Activated T-cell treated with anti-CD3 and anti-CD28 coated beads for 4 hours (primary cell): ENCODE results near the gene IFNA17.
"Not testable (repeated sequence)": the region's sequence is repeated elsewhere in the genome, so short reads cannot be mapped to it uniquely, and the experiment has no call there.

Experiments
- DNase-seq: peaks from one replicate; pipeline ENCODE4 v3.0.0-alpha.2; 2020

Gene IFNA17

DNA sequence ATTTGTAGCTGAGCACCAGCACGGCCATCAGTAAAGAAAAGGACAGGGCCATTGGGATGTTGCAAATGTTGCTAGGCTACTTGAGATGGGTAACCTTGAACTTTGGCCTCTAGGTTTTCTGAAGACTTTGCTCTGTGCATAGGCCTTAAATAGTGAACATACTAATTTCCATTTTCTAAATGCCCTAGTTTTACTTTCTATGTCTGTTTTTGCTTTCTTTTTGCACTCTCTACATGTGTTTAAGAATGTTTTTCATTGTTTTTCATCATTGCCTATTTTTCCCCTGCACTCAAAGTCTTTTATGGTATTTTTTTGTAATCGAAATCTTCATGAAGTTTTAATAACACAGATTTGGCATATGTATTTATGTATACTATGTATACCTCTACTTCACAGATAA is at the start of gene IFNA17:
TSS of gene IFNA17 (minus strand) at position 101 of the 400 bp plus-strand sequence. CDS start at position 52, 49 bp downstream.
- DNase-seq = no peak

DNA sequence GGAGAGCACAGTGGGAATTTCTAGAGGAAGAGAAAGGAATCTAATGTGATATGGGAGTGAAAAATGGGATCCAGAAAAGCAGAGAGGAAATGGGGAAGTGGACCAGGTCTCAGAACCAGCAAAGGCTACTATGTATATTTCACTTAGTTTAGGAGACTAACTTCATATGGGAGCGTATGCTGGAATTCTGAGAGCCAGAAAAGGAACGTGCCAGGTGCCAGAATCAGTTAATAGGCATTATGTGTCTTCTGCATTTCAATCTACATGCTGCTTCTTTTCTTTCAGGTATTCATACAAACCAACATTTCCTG is 40.3 kb upstream of the IFNA17 start:
- DNase-seq = no peak

DNA sequence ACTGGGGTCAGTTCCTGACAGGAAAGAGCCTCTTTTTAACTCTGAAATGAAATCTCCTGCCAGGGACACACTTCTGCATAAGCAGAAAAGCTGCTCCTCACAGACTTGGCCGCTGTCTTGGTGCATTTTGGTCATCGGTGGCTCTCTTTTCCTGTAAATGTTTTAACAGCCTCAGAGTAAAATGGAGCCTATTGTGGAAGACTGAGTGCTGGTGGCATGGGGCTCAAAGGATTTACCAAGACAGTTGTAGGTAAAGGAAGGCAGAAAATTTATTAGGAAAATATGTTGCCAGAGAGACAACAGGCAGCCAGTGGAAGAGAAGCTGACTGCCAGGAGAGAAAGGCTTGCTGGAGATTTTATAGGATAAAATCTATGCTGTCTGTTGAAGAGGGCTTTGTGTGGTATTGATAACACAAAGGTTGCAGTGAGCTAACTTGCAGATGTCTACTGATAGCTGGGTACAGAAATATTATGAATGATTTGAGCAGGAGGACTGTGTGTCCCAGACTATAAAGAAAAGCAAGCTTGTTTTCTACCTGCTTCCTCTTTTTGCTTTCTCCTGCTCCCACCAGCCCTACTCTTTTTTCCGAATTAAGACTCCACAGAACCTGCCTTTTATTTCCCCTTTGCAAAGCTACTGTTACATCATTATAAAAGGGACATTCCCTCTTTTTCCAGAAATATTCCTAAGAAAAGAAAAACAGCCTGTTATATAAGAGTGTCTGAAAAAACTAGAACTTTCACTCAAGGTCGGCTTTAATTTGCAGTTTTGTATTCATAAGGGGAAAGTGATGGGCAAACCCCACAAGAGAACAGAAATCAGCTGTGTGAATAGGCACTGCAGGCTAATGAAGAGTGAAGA is 39.7 kb upstream of the IFNA17 start:
- no peak for DNase-seq

DNA sequence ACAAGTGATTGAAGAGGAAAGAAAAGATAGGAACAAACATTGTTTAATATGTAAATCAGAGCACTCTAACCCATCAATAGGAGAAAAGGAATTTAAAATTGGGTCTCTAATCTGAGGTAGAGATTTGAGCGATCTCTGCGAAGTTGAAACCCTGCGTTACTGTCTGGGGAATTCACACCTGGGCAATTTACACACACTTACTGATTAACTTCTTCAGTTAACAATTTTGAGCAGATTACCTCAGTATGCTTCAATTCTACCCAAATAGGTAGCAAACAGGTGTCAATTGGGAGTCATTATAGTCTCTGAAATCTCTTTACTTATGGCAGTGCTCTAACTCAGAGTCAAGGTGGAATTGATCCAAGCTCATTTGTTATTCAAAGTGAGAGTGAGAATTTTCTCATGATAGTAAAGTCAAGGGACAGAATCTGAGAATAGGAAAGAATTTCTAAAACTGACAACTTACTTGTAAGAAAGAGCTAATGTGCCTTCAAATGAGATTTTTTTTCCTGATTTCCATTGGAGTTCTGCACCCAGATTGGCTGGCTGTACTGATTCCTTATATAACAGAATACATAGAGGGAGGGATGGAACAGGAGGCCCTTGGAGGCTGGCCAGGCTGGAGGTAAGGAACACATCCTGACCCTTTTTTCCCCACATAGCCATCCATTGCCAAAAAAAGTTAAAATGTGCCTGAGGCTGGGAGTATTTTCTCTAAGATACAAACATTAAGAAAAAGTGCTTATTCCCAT is 38.9 kb upstream of the IFNA17 start:
- DNase-seq = no peak

DNA sequence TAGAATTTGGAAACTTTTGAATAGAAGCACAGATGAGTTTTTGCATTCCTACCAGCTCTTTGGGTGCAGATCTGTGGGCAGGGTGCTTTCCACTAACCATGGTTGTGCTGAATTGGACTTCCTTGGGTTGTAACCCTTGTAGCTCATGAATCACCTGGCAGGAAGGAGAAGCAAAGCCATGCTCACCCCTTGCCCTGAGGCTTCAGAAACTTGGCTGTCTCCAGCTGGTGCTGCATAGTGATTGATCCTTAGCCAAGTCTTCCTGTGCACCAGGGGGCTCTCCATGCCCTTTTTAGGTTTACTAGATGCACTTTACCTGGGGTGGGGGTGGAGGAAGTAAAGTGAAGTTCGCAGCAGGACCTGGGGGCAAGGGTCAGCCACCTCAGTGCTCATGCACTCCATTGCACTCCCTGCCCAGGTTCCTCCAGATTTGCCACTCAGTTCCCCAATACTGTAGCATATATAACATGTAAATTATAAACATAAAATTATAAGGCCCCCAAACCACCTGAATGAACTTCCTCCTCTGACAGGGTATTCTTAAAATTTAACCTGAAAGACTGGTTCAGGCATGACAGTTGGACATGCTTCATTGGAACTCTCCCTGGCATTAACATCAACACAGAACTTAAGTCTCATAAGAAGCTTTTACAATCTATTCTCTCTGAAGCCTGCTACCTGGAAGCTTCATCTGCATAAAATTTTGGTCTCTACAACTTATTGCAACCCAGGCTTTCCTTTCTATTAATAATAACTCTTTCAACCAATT is 37.6 kb upstream of the IFNA17 start:
- no peak for DNase-seq

DNA sequence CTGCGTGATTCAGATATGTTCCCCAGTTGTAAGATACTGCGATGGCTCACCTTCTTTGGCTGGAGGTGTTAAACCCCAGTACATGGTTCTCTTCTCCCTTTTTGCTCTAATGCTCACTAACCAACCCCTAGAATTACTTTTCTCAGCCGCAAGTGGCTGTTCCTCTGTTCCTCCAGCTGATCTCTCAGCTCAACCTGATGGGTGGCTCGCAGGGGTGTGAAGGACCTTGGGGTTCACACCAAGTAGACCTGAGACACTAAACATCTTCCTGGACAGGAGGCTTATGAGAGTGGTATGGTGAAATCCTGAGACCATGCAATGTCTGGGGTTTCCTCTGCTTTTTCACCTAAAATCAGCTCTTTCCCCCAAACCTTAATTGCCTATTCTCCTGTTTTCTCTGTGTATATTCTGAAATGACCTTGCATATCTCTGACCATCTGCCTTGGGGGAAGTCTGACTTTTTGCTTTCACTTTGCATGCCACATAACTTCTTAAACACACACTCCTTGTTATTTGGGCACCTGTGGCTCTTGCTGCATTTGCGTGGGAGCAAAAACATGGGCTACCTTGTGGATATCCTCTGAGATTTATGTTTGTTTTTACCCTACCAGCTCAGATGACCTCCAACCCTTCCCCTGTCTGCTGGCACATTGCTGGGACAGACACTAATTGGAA is 27.7 kb upstream of the IFNA17 start:
- no peak for DNase-seq

DNA sequence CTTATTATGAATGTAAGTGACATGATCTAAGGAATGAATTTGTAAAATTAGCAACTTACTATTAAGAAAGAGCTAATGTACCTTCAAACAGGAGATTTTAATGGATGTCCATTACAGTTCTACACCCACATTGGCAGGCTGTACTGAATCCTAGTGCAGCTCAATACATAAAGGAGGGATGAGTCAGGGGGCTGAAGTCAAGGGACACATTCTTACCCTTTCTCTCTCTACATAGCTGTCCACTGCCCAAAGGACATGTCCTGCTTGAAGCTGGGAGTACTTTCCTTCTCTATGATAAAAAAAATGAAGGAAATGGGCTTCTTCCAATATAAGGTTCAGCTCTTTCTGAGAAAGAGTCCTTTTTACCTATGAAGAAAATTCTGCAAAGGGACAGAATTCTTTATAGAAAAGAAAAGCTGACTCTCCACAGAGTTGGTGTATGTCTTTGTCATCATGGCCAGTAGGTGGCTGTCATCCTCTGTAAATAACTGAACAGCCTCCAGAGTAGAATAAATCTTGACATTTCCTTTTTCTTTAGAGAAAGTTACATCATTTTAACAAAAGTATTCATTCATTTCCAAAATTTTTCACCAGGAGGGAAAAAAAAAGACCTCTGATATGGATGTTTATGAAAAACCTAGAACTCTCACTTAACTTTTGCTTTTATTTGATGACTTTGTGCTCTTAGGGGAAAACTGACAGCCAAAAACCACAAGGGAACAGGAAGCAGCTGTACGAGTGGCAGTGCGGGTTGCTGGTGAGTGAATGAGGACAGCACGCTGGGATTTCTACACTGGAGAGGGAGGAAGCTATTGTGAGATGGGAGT is 24.9 kb upstream of the IFNA17 start:
- DNase-seq = no peak

DNA sequence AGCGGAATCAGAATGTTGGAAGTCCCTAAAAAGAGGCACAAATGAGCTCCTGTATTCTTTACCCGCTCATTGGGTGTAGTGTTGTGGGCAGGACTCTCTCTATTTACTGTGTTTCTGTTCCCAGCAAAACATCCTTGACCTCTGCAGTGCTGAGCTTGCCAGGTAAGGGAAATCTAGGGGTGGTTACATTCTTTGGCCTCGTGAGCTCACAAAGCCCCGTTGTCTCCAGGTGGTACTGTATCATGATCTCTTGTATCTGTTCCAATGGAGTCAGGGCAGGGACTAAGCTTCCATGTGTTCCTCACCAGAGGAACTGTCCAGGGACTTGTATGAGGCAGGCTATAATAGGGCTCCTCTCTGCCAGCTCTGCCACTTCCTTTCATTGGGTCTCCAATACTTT is 23.6 kb upstream of the IFNA17 start:
- DNase-seq = no peak

DNA sequence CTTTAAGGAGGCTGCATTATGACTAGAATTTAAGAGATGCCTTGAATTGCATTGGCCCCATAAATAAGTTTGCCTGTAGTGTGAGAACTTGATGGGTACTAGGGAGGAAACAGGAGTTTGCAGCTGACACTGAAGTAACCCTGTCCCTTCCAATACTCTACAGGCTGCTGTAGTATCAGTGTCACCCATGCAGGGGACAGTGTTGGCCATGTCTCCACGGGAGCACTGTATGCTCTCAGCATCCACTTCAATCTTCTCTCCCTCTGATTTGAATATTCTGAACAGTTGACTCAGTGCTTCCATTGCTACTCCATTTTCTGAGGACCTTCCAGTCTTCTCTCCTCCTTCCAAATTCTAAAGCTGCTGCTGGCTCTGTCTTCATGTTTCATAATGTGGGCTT is 23.2 kb upstream of the IFNA17 start:
- no peak for DNase-seq

DNA sequence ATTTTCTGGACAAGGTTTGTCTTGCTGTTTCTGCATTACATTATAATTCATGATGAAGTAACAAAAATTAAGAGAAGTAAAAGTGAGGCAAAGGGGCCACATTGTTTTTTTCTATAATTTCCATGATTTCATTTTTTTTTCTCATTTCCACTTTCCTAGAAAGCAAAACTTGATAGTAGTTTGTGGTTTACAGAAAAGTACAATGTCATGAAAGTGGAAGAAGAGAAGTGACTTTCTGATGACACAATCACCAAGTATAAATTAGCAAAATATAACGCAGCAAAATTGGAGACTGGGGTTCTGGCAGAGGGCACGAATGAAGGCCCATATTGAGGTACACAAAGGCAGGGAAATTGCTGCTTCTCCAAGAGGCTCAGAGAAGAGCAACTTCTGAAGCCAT is 16.8 kb upstream of the IFNA17 start:
- no peak for DNase-seq

DNA sequence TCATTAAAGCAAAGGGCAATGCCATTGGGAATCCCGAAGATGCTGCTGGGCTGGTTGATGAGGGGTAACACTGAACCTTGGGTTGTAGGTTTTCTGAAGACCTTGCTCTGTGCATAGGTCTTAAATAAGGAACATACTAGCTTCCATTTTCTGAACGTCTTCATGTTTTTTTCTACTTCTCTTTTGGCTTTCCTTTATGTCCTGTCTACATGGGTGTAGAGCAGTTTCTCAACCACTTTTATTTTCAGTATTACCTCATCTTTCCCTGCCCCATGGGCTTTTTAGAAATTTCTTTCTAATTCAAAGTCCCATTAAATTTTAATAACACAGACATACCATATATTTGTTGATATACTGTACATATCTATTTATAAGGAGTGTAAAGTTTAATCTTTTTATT is 11.9 kb upstream of the IFNA17 start, which contains the start of gene IFNA14:
TSS of gene IFNA14 (minus strand) at position 95 of the 400 bp plus-strand sequence. CDS start at position 25, 70 bp downstream.
- no peak for DNase-seq

DNA sequence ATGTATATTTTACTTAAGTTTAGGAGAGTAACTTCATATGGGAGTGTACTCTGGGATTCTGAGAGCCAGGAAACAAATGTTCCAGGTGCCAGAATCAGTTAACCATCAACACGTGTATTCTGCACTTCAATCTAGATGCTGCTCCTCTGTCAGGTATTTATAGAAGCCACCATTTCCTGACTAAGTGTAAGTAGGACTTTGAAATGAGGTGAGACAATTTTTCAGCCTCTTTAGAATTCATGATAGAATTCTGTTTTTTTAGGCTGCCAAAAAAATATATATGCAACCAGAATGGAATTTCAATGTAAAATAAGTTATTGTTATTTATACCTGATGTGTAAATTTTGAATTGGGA is 8.3 kb upstream of the IFNA17 start:
- DNase-seq = not testable (repeated sequence)

DNA sequence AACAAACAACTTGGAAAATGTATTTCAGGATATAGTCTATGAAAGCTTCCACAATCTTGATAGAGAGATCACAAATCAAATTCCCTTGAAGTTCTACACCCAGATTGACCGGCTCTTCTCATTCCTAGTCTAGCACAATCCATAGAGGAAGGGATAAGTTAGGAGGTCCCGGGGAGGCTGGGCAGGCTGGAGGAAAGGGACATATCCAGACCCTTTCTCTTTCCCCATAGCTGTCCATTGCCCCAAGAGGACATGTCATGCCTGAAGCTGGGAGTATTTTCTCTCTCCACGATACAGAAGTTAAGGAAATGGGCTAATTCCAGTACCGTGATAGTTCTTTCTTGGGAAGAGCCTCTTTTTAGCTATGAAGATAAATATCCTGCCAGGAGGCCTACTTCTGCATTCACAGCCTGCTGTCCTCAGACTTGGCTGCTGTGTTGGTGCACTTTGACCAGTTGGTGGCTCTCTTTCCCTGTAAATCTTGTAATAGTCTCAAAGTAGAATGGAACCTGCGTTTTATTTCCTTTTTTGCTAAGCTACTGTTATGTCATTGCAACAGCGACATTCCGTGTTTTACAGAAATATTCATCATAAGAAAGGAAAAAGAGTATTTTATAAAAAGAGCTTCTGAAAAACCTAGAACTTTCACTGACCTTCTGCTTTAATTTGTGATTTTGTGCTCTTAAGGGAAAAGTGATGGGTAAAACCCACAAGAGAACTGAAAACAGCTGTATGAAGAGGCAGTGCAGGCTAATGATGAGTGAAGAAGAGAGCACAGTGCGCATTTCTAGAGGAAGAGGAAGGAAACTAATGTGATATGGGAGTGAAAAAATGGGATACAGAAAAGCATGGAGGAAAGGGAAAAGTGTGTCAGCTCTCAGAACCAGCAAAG is 7.7 kb upstream of the IFNA17 start:
- not testable (repeated sequence) for DNase-seq

DNA sequence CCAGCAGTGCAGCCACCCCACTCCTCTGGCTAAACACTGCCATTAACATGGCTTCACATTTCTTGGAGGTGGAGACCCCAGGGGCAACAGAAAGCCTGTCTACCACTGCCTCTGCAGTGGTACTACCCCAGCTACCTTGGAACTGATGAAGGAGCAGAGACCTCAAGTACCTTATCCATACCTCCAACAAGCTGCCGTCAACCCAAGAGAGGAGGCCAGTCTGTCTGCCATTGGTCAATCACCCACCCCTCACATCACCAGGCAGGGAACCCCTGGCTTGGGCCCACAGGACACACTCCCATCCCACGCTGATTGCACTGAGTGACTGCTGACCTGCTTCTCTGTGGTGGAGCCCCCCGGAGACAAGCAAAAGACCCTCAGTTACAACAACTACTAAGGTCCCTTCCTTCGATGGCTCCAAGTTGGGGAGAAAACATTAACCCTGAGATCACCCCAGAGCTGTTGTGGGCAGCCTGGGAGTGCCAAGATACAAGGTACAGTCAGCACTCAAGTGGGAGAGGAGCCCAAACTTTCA is 6.2 kb upstream of the IFNA17 start:
- DNase-seq = no peak

DNA sequence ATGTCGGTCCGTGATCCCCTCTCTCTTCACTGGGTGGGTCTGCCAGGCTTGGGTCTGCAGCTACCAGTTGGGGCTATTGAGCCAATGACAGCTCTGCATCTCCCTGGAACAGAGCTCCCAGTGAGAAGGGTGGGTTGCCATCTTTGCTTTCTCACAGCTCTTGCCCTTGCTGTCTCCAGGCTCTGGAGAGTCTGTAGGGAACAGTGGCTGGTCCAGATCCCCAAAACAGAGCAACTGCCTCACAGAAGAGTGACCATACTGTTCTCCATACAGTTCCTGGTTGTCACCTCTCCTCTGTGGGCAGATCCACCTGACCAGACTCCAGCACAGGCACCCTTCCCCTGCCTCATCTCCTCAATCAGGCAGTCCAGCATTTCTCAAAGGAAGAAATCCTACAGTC is 5.2 kb upstream of the IFNA17 start:
- no peak for DNase-seq

DNA sequence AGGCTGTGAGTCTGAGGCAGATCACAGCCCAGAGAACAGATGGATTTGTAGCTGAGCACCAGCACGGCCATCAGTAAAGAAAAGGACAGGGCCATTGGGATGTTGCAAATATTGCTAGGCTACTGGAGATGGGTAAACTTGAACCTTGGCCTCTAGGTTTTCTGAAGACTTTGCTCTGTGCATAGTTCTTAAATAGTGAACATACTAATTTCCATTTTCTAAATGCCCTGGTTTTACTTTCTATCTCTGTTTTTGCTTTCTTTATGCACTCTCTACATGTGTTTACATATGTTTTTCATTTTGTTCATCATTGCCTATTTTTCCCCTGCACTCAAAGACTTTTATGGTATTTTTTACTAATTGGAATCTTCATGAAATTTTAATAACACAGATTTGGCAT is 10.8 kb downstream of the IFNA17 start, which contains the start of gene IFNA16:
TSS of gene IFNA16 (minus strand) at position 101 of the 400 bp plus-strand sequence. CDS start at position 95, 6 bp downstream.
- not testable (repeated sequence) for DNase-seq

DNA sequence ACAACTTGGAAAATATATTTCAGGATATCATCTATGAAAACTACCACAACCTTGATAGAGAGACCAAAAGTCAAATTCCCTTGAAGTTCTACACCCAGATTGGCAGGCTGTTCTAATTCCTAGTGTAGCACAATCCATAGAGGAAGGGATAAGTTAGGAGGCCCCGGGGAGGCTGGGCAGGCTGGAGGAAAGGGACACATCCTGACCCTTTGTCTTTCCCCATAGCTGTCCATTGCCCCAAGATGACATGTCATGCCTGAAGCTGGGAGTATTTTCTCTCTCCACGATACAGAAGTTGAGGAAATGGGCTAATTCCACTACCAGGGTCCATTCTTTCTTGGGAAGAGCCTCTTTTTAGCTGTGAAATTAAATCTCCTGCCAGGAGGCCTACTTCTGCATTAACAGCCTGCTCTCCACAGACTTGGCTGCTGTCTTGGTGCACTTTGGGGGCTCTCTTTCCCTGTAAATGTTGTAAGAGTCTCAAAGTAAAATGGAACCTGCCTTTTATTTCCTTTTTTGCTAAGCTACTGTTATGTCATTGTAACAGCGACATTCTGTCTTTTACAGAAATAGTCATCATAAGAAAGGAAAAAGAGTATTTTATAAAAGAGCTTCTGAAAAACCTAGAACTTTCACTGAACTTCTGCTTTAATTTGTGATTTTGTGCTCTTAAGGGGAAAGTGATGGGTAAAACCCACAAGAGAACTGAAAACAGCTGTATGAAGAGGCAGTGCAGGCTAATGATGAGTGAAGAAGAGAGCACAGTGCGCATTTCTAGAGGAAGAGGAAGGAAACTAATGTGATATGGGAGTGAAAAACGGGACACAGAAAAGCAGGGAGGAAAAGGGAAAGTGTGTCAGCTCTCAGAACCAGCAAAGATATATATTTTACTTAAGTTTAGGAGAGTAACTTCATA is 14.4 kb downstream of the IFNA17 start:
- DNase-seq = not testable (repeated sequence)

DNA sequence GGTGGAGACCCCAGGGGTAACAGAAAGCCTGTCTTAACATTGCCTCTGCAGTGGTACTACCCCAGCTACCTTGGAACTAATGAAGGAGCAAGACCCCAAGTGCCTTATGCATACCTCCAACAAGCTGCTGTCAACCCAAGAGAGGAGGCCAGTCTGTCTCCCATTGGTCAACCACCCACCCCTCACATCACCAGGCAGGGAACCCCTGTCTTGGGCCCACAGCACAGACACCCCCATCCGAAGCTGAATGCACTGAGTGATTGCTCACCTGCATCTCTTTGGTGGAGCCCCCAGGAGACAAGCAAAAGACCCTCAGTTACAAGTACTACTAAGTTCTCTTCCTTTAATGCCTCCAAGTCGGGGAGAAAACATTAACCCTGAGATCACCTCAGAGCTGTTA is 15.9 kb downstream of the IFNA17 start:
- not testable (repeated sequence) for DNase-seq

DNA sequence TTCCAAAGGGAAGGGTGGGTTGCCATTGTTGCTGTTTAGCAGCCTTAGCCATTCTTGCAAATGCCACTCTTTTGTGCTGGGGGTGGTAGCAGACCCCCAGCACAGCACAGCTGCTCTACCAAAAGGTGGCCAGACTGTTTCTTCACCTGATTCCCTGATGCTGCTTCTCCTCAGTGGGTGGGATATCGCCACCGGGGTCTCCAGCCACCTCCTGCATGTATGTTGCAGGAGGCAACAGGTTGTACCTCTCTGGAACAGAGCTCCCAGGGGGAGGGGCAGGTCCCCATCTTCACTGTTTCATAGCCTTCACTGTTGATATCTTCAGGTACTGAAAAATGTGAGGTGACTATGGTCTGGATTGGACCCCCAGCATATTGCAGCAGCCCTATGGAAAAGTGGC is 17.2 kb downstream of the IFNA17 start:
- not testable (repeated sequence) for DNase-seq
